HepG2 (cell line): ENCODE data around the gene LRRC25. TPM values are rescaled to one million over a fixed set of nuclear protein-coding genes. Genes with fewer than 3 reads are reported as not detected.

Source experiments
- FOXO4 ChIP-seq: sonication (generic); formaldehyde crosslinking; conservative IDR thresholded peaks from 2 replicates; pipeline ENCODE4 v1.8.1; 2023; ENCODE audit warnings: missing genetic modification reagents
- NFKB2 ChIP-seq: sonication (generic); formaldehyde crosslinking; IDR thresholded peaks from 2 replicates; pipeline ENCODE4 v1.4.0; 2020; ENCODE audit warnings: missing genetic modification reagents, borderline replicate concordance
- PHF20 ChIP-seq: sonication (generic); formaldehyde crosslinking; IDR thresholded peaks from 2 replicates; pipeline ENCODE4 v1.5.0; 2020; ENCODE audit warnings: mild to moderate bottlenecking, missing genetic modification reagents
- RELA ChIP-seq: sonication (generic); formaldehyde crosslinking; IDR thresholded peaks from 2 replicates; pipeline ENCODE4 v1.4.0; 2020; ENCODE audit warnings: missing genetic modification reagents
- SNAPC4 ChIP-seq: sonication (generic); formaldehyde crosslinking; IDR thresholded peaks from 2 replicates; pipeline ENCODE4 v1.4.0; 2020; ENCODE audit warnings: mild to moderate bottlenecking, missing genetic modification reagents
- XRCC5 ChIP-seq: fragments of 200-400 bp; formaldehyde crosslinking; optimal IDR thresholded peaks from 2 replicates; pipeline ENCODE3; 2017; ENCODE audit warnings: mild to moderate bottlenecking, low read length
- ZBTB40 ChIP-seq, 2 experiments: fragments of 450-650 bp in 1 of 2; sonication (generic) in 1 of 2; formaldehyde crosslinking in 1 of 2; IDR thresholded peaks; 2 replicates each; pipeline versions ENCODE4 v1.6.1 to v1.8.0; 2016 to 2022; ENCODE audit warnings: antibody characterized with exemption in 1 of 2, mild to moderate bottlenecking in 1 of 2, missing genetic modification reagents in 1 of 2
- ZNF234 ChIP-seq: sonication (generic); formaldehyde crosslinking; conservative IDR thresholded peaks from 2 replicates; pipeline ENCODE4 v1.5.1; 2020; ENCODE audit warnings: mild to moderate bottlenecking, missing genetic modification reagents
- ZNF460 ChIP-seq: sonication (generic); formaldehyde crosslinking; IDR thresholded peaks from 2 replicates; pipeline ENCODE4 v1.5.1; 2020; ENCODE audit warnings: missing genetic modification reagents, mild to moderate bottlenecking, borderline replicate concordance
- ZNF660 ChIP-seq: sonication (generic); formaldehyde crosslinking; IDR thresholded peaks from 2 replicates; pipeline ENCODE4 v1.5.1; 2020; ENCODE audit warnings: mild to moderate bottlenecking, low read depth, missing genetic modification reagents, borderline replicate concordance
- ZNF816 ChIP-seq: sonication (generic); formaldehyde crosslinking; IDR thresholded peaks from 2 replicates; pipeline ENCODE4 v1.8.0; 2022; ENCODE audit warnings: missing genetic modification reagents, mild to moderate bottlenecking, borderline replicate concordance
- polyA plus RNA-seq, 8 experiments: library from polyadenylated mRNA; depleted of rRNA in 3 of 8; stranded (reverse) in 7 of 8; unstranded in 1 of 8; fragments of >200 nt; fragmentation: Illumina TruSeq in 4 of 8; extraction: Trizol in 4 of 8; gene quantifications; 2 replicates each; pipeline versions ENCODE4 v1.2.1 to v1.2.3, GENCODE V29; 2011 to 2016; ENCODE audit warnings: low read depth in 4 of 8, missing spikeins in 1 of 8, mixed read lengths in 1 of 8; ENCODE audit not compliant: insufficient read depth in 1 of 8
- total RNA-seq, 5 experiments: library from RNA; depleted of rRNA; stranded (reverse); fragments of >200 nt; fragmentation: Illumina TruSeq; extraction: Trizol; gene quantifications; 2 replicates each; pipeline ENCODE4 v1.2.3, GENCODE V29; 2016; ENCODE audit warnings: low read depth in 1 of 5

LRRC25 gene
- total and polyA plus RNA-seq, 2 of the 13 experiments (the other 11 are each of a cell fraction or from before 2014, with no cell fraction given) = 0.13 to 0.53 TPM

- TF ChIP-seq SNAPC4 (CRISPR knock-in tag) (peak; percentile 65; the same call in 1 of the 2 replicates), FOXO4 (CRISPR knock-in tag) (0 out of 2 replicates have a peak, but pooled peaks have one; percentile 45), ZNF660 (CRISPR knock-in tag) (peak; percentile 43; the same call in 1 of the 2 replicates), XRCC5 (peak; percentile 76), RELA (no peak), NFKB2 (CRISPR knock-in tag) (peak; percentile 97; the same call in 1 of the 2 replicates), ZBTB40 (IDR thresholded peaks at IDR 0.05) (no peak), ZBTB40 (CRISPR knock-in tag; IDR thresholded peaks at IDR 0.05) (peak; percentile 71), PHF20 (CRISPR knock-in tag) (peak; percentile 65), ZNF234 (CRISPR knock-in tag) (0 out of 2 replicates have a peak, but pooled peaks have one; percentile 84), ZNF816 (CRISPR knock-in tag) (no peak), ZNF460 (CRISPR knock-in tag) (no peak)
Observed at GRCh38 chr19:18388100-18388959, 9.1 kb downstream of the LRRC25 start (continued).
